NOMO-1 treated with DMSO at 0.1 percent for 48 hours (cell line): ENCODE data around the gene SUPT20HL1.
"Not testable (repeated sequence)": the region's sequence is repeated elsewhere in the genome, so short reads cannot be mapped to it uniquely, and the experiment has no call there.

Source experiments
- DNase-seq: peaks from one replicate; lab custom pipeline; 2025; ENCODE audit not compliant: unreplicated experiment; lab: John Stamatoyannopoulos, UW

SUPT20HL1 gene

GRCh38 chrX:24363432-24364181 is 3.2 kb downstream of the SUPT20HL1 start:
- DNase-seq: not testable (repeated sequence)

- DNase-seq: no peak
Observed at GRCh38 chrX:24364326-24364725, 3.9 kb downstream of the SUPT20HL1 start.

- DNase-seq: no peak
Observed at GRCh38 chrX:24364851-24365538, 4.6 kb downstream of the SUPT20HL1 start.

- DNase-seq: not testable (repeated sequence)
Observed at GRCh38 chrX:24366762-24367400, 6.4 kb downstream of the SUPT20HL1 start.

- no peak for DNase-seq
Observed at GRCh38 chrX:24369816-24370215, 9.4 kb downstream of the SUPT20HL1 start.

GRCh38 chrX:24371391-24371972 is 11.0 kb downstream of the SUPT20HL1 start:
- DNase-seq: peak; percentile 8

GRCh38 chrX:24372021-24372763 is 11.8 kb downstream of the SUPT20HL1 start:
- no peak for DNase-seq

GRCh38 chrX:24375600-24376131 is 15.2 kb downstream of the SUPT20HL1 start:
- no peak for DNase-seq

GRCh38 chrX:24376403-24376802 is 16.0 kb downstream of the SUPT20HL1 start:
- DNase-seq: no peak

GRCh38 chrX:24377195-24377594 is 16.8 kb downstream of the SUPT20HL1 start:
- no peak for DNase-seq

- no peak for DNase-seq
Observed at GRCh38 chrX:24377911-24378468, 17.6 kb downstream of the SUPT20HL1 start.

GRCh38 chrX:24378706-24379105 is 18.3 kb downstream of the SUPT20HL1 start:
- DNase-seq: no peak

- DNase-seq: no peak
Observed at GRCh38 chrX:24380262-24381187, 20.1 kb downstream of the SUPT20HL1 start.

GRCh38 chrX:24382315-24382714 is 21.9 kb downstream of the SUPT20HL1 start:
- DNase-seq: not testable (repeated sequence)

- DNase-seq: no peak
Observed at GRCh38 chrX:24387724-24388123, 27.3 kb downstream of the SUPT20HL1 start.

- DNase-seq: no peak
Observed at GRCh38 chrX:24391389-24391788, 30.9 kb downstream of the SUPT20HL1 start.

GRCh38 chrX:24391843-24392242 is 31.4 kb downstream of the SUPT20HL1 start:
- DNase-seq: no peak

GRCh38 chrX:24392709-24393108 is 32.3 kb downstream of the SUPT20HL1 start:
- DNase-seq: no peak

- peak; percentile 37 for DNase-seq
Observed at GRCh38 chrX:24395775-24396174, 35.3 kb downstream of the SUPT20HL1 start.
